ENCODE data around the gene FSD1.

- no peak for TF ChIP-seq EZH2 (IDR thresholded peaks at IDR 0.05; ENCODE audit: insufficient read depth, poor library complexity, severe bottlenecking)
- TF ChIP-seq EZH2phosphoT487 (IDR thresholded peaks at IDR 0.05; ENCODE audit: insufficient read depth, low read depth): no peak
These were observed 3.8 kb upstream of the FSD1 start for GRCh38 chr19:4300589-4300988.
